Neuronal stem cell (in vitro differentiated cells): ENCODE measurements around the gene ECHS1.
A peak's percentile ranks its signal among the peaks of the same experiment; 100 is the strongest.

Source experiments
- DNase-seq: peaks from one replicate; pipeline ENCODE4 v3.0.0-alpha.2; 2013; ENCODE audit warnings: low spot score
- H2AFZ ChIP-seq: one replicate; pipeline ENCODE4 v1.6.1; 2013; ENCODE audit warnings: mild to moderate bottlenecking, low read length, inconsistent platforms
- H2AK5ac ChIP-seq: 2 replicates; pipeline ENCODE4 v1.6.1; 2013; ENCODE audit warnings: low read depth, mild to moderate bottlenecking, inconsistent platforms, low read length, moderate library complexity, mixed read lengths
- H2BK120ac ChIP-seq: 2 replicates; pipeline ENCODE4 v1.6.1; 2013; ENCODE audit warnings: low read depth, mild to moderate bottlenecking, inconsistent platforms, low read length, moderate library complexity, mixed read lengths
- H2BK12ac ChIP-seq: one replicate; pipeline ENCODE4 v1.6.1; 2013; ENCODE audit warnings: low read length, inconsistent platforms
- H2BK15ac ChIP-seq: 2 replicates; pipeline ENCODE4 v1.6.1; 2013; ENCODE audit warnings: mild to moderate bottlenecking, low read length, inconsistent platforms, mixed read lengths
- H2BK5ac ChIP-seq: one replicate; pipeline ENCODE4 v1.6.1; 2013; ENCODE audit warnings: inconsistent platforms, mild to moderate bottlenecking, low read length, moderate library complexity
- H3K14ac ChIP-seq: one replicate; pipeline ENCODE4 v1.6.1; 2013; ENCODE audit warnings: low read length, inconsistent platforms
- H3K18ac ChIP-seq: 2 replicates; pipeline ENCODE4 v1.6.1; 2013; ENCODE audit warnings: low read length, inconsistent platforms
- H3K23ac ChIP-seq: 2 replicates; pipeline ENCODE4 v1.6.1; 2013; ENCODE audit warnings: low read depth, mild to moderate bottlenecking, mixed read lengths, low read length, inconsistent platforms; ENCODE audit not compliant: poor library complexity
- H3K27ac ChIP-seq: replicated peaks from 3 replicates; pipeline ENCODE4 v1.5.1; 2013; ENCODE audit warnings: low read length, inconsistent platforms
- H3K27me3 ChIP-seq, 3 experiments: 2 replicates each; pipeline ENCODE4 v1.6.1; 2013; ENCODE audit warnings: low read length in 3 of 3, mild to moderate bottlenecking in 2 of 3, inconsistent platforms in 1 of 3, low read depth in 1 of 3, mixed read lengths in 1 of 3, moderate library complexity in 1 of 3; ENCODE audit not compliant: control insufficient read depth in 3 of 3, insufficient read depth in 3 of 3
- H3K36me3 ChIP-seq, 2 donors: replicated peaks in 1 of 2; 2 replicates each; pipeline ENCODE4 v1.6.1; 2013; ENCODE audit warnings: low read length in 2 of 2; ENCODE audit not compliant: control insufficient read depth in 2 of 2, insufficient read depth in 2 of 2
- H3K4ac ChIP-seq: 2 replicates; pipeline ENCODE4 v1.6.1; 2013; ENCODE audit warnings: inconsistent platforms, mild to moderate bottlenecking, low read length, moderate library complexity
- H3K4me1 ChIP-seq, 2 donors: 1 replicate in 1 of 2; 2 replicates in 1 of 2; pipeline ENCODE4 v1.6.1; 2013; ENCODE audit warnings: low read length in 2 of 2, low read depth in 1 of 2; ENCODE audit not compliant: control insufficient read depth in 2 of 2, insufficient read depth in 1 of 2
- H3K4me2 ChIP-seq: one replicate; pipeline ENCODE4 v1.6.1; 2013; ENCODE audit warnings: mild to moderate bottlenecking, low read length, inconsistent platforms; ENCODE audit not compliant: insufficient read depth, poor library complexity, severe bottlenecking
- H3K4me3 ChIP-seq, 2 donors: 2 replicates each; pipeline ENCODE4 v1.5.1; 2013; ENCODE audit warnings: low read length in 2 of 2, mild to moderate bottlenecking in 2 of 2, inconsistent platforms in 1 of 2, moderate library complexity in 1 of 2
- H3K79me1 ChIP-seq: one replicate; pipeline ENCODE4 v1.6.1; 2013; ENCODE audit warnings: low read depth, mild to moderate bottlenecking, inconsistent platforms, low read length, moderate library complexity
- H3K9ac ChIP-seq: one replicate; pipeline ENCODE4 v1.6.1; 2013; ENCODE audit warnings: mild to moderate bottlenecking, low read depth, low read length, inconsistent platforms; ENCODE audit not compliant: poor library complexity
- H3K9me3 ChIP-seq, 2 donors: replicated peaks in 1 of 2; 2 replicates each; pipeline versions ENCODE3 to v1.6.1; 2013; ENCODE audit warnings: low read length in 2 of 2, mild to moderate bottlenecking in 2 of 2, inconsistent platforms in 1 of 2, low read depth in 1 of 2, mixed read lengths in 1 of 2, moderate library complexity in 1 of 2; ENCODE audit not compliant: control insufficient read depth in 2 of 2, insufficient read depth in 1 of 2
- H4K8ac ChIP-seq: one replicate; pipeline ENCODE4 v1.6.1; 2013; ENCODE audit warnings: low read depth, mild to moderate bottlenecking, inconsistent platforms, low read length, moderate library complexity
- H4K91ac ChIP-seq: one replicate; pipeline ENCODE4 v1.6.1; 2013; ENCODE audit warnings: low read length, low read depth, mild to moderate bottlenecking, inconsistent platforms; ENCODE audit not compliant: poor library complexity
- WGBS, 2 donors: extraction: QIAGEN DNeasy Blood & Tissue Kit; methylation state at CpG; one replicate each; pipeline ENCODE4 v1.1.7; 2013; ENCODE audit warnings: missing lambda C conversion rate in 2 of 2, mixed read lengths in 1 of 2; ENCODE audit not compliant: insufficient read length in 2 of 2, insufficient replicate concordance in 1 of 2; ENCODE audit errors: extremely low coverage in 2 of 2; 5-methylcytosine and 5-hydroxymethylcytosine counted together

The ECHS1 gene

GRCh38 chr10:133393401-133394063, 20.4 kb upstream of the ECHS1 start:
- Histone ChIP-seq H2BK120ac (no peak overlapping the region), H2BK5ac (no peak overlapping the region), H3K14ac (no peak overlapping the region), H2BK15ac (no peak overlapping the region), H3K4me2 (peak overlapping the region; percentile 14), H3K27me3 (no peaks in the 10 kb centered on the region), H3K79me1 (peaks cover 4% of the 10 kb centered on the region), H3K36me3 (peaks cover 12 to 31% of the 10 kb centered on the region in 2 donors), H3K4me3 (peak overlapping the region in 1 of 2 donors; percentile 92), H3K18ac (peak overlapping the region; percentile 7), H3K4ac (no peak overlapping the region), H3K27ac (peak overlapping the region; percentile 36), H4K8ac (no peak overlapping the region), H4K91ac (no peak overlapping the region), H3K4me1 (peaks cover 0 to 2% of the 10 kb centered on the region in 2 donors), H3K23ac (no peak overlapping the region), H3K9me3 (no peaks in the 10 kb centered on the region), H2AK5ac (no peak overlapping the region), H2AFZ (peak overlapping the region; percentile 95), H3K9ac (no peak overlapping the region), H2BK12ac (no peak overlapping the region)
- DNase-seq: peak; percentile 8
- WGBS, 2 donors: no CpG with 5 or more reads among the region's 27 CpGs

DNA sequence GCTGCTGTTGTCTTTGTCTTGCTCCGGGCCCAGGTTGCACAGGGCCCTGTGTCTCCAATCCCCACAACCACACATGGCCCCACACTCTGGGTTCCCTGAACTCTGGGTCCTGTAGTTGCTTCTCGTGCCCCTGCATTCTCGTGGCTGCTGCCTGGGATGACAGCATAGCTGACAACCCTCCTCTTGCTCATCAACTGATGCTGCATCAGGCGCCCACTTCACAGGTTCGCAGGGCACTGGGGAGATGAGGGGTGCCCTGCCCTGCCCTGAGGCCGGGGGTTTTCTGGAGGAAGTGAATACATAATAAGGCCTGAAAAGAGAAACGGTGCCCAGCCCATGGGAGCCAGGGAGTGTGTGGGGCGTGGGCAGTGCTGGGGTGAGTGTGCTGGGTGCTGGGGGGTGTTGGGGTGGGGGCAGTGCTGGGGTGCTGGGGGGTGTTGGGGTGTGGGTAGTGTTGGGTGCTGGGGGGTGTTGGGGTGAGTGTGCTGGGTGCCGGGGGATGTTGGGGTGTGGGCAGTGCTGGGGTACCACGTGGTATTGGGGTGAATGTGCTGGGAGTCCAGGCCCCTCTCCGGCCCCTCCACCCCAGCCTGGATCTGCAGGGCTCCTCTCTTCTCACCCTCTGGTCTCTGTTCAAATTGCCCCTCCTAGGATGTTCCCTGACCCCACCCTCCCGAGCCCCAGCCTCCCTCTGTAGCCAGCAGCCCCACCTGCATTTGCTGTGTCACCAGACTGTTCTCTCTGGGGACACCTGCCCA, 18.8 kb upstream of the ECHS1 start:
- no peaks in the 10 kb centered on the region for H3K27me3 ChIP-seq
- no peak overlapping the region for H3K4ac ChIP-seq
- H2BK120ac ChIP-seq: no peak overlapping the region
- H3K23ac ChIP-seq: no peak overlapping the region
- no peak overlapping the region for H2BK15ac ChIP-seq
- H3K4me1 ChIP-seq: peaks cover 0 to 2% of the 10 kb centered on the region in 2 donors
- no peak for DNase-seq
- no peak overlapping the region for H2BK5ac ChIP-seq
- H3K9ac ChIP-seq: no peak overlapping the region
- H3K4me2 ChIP-seq: no peak overlapping the region
- H3K9me3 ChIP-seq: no peaks in the 10 kb centered on the region
- no peak overlapping the region for H2AFZ ChIP-seq
- H3K4me3 ChIP-seq: peak overlapping the region in 1 of 2 donors; percentile 32
- peaks cover 6 to 18% of the 10 kb centered on the region in 2 donors for H3K36me3 ChIP-seq
- H3K14ac ChIP-seq: no peak overlapping the region
- no peak overlapping the region for H4K8ac ChIP-seq
- no peak overlapping the region for H3K18ac ChIP-seq
- H2AK5ac ChIP-seq: no peak overlapping the region
- no peak overlapping the region for H3K27ac ChIP-seq
- no peak overlapping the region for H4K91ac ChIP-seq
- no CpG with 5 or more reads among the region's 12 CpGs for WGBS, 2 donors
- H2BK12ac ChIP-seq: no peak overlapping the region
- H3K79me1 ChIP-seq: peaks cover 1% of the 10 kb centered on the region

DNA sequence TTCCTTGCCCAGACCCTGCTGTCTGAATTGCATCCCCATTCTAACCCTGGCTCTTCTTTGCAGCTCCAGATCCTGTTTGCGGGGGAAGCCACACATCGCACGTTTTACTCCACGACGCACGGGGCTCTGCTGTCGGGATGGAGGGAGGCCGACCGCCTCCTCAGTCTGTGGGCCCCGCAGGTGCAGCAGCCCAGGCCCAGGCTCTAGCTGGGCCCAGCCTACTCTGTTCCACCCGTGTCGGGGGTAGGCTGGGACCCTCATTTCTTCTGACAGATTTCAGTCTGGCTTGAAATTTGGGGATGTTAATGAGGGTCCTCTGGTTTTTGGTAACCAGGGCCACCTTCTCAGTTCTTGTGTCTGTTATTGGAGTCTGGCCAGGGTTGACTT, 18.1 kb upstream of the ECHS1 start:
- Histone ChIP-seq H3K9me3 (no peaks in the 10 kb centered on the region), H3K9ac (no peak overlapping the region), H2AFZ (no peak overlapping the region), H3K18ac (no peak overlapping the region), H3K23ac (no peak overlapping the region), H3K4me3 (peak overlapping the region in 1 of 2 donors; percentile 39), H3K4me2 (no peak overlapping the region), H2BK12ac (no peak overlapping the region), H4K91ac (no peak overlapping the region), H4K8ac (no peak overlapping the region), H2BK5ac (no peak overlapping the region), H2BK15ac (no peak overlapping the region), H3K36me3 (peaks cover 5 to 11% of the 10 kb centered on the region in 2 donors), H2AK5ac (no peak overlapping the region), H3K27me3 (no peaks in the 10 kb centered on the region), H3K14ac (no peak overlapping the region), H3K27ac (no peak overlapping the region), H3K79me1 (peaks cover under 1% of the 10 kb centered on the region), H3K4ac (no peak overlapping the region), H3K4me1 (peaks cover 0 to 2% of the 10 kb centered on the region in 2 donors), H2BK120ac (no peak overlapping the region)
- no peak for DNase-seq
- WGBS, 2 donors: no CpG with 5 or more reads among the region's 12 CpGs

- Histone ChIP-seq H3K36me3 (peaks cover 2 to 5% of the 10 kb centered on the region in 2 donors), H3K9ac (no peak overlapping the region), H3K14ac (no peak overlapping the region), H2BK5ac (no peak overlapping the region), H3K79me1 (no peaks in the 10 kb centered on the region), H2AFZ (no peak overlapping the region), H3K9me3 (no peaks in the 10 kb centered on the region), H3K27me3 (no peaks in the 10 kb centered on the region), H3K4me3 (peak overlapping the region in 1 of 2 donors; percentile 39), H3K4me1 (peaks cover 0 to 2% of the 10 kb centered on the region in 2 donors), H2AK5ac (no peak overlapping the region), H3K4ac (no peak overlapping the region), H2BK120ac (no peak overlapping the region), H3K4me2 (no peak overlapping the region), H4K8ac (no peak overlapping the region), H2BK15ac (no peak overlapping the region), H3K27ac (no peak overlapping the region), H3K18ac (no peak overlapping the region), H2BK12ac (no peak overlapping the region), H4K91ac (no peak overlapping the region), H3K23ac (peak overlapping the region; percentile 35)
- no CpG with 5 or more reads among the region's 19 CpGs for WGBS, 2 donors
- no peak for DNase-seq
Measured at GRCh38 chr10:133390597-133391248, 17.6 kb upstream of the ECHS1 start.
